ENCODE measurements around the gene GTF3C1. TPM values are rescaled to one million over a fixed set of nuclear protein-coding genes. Genes with fewer than 3 reads are reported as not detected.

Gene GTF3C1, protein sequence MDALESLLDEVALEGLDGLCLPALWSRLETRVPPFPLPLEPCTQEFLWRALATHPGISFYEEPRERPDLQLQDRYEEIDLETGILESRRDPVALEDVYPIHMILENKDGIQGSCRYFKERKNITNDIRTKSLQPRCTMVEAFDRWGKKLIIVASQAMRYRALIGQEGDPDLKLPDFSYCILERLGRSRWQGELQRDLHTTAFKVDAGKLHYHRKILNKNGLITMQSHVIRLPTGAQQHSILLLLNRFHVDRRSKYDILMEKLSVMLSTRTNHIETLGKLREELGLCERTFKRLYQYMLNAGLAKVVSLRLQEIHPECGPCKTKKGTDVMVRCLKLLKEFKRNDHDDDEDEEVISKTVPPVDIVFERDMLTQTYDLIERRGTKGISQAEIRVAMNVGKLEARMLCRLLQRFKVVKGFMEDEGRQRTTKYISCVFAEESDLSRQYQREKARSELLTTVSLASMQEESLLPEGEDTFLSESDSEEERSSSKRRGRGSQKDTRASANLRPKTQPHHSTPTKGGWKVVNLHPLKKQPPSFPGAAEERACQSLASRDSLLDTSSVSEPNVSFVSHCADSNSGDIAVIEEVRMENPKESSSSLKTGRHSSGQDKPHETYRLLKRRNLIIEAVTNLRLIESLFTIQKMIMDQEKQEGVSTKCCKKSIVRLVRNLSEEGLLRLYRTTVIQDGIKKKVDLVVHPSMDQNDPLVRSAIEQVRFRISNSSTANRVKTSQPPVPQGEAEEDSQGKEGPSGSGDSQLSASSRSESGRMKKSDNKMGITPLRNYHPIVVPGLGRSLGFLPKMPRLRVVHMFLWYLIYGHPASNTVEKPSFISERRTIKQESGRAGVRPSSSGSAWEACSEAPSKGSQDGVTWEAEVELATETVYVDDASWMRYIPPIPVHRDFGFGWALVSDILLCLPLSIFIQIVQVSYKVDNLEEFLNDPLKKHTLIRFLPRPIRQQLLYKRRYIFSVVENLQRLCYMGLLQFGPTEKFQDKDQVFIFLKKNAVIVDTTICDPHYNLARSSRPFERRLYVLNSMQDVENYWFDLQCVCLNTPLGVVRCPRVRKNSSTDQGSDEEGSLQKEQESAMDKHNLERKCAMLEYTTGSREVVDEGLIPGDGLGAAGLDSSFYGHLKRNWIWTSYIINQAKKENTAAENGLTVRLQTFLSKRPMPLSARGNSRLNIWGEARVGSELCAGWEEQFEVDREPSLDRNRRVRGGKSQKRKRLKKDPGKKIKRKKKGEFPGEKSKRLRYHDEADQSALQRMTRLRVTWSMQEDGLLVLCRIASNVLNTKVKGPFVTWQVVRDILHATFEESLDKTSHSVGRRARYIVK (N-terminal part only)
- polyA plus RNA-seq (2013, experiment 1 of 2), result 70.9 TPM
- polyA plus RNA-seq (2013, experiment 2 of 2), result 59.4 TPM

DNA sequence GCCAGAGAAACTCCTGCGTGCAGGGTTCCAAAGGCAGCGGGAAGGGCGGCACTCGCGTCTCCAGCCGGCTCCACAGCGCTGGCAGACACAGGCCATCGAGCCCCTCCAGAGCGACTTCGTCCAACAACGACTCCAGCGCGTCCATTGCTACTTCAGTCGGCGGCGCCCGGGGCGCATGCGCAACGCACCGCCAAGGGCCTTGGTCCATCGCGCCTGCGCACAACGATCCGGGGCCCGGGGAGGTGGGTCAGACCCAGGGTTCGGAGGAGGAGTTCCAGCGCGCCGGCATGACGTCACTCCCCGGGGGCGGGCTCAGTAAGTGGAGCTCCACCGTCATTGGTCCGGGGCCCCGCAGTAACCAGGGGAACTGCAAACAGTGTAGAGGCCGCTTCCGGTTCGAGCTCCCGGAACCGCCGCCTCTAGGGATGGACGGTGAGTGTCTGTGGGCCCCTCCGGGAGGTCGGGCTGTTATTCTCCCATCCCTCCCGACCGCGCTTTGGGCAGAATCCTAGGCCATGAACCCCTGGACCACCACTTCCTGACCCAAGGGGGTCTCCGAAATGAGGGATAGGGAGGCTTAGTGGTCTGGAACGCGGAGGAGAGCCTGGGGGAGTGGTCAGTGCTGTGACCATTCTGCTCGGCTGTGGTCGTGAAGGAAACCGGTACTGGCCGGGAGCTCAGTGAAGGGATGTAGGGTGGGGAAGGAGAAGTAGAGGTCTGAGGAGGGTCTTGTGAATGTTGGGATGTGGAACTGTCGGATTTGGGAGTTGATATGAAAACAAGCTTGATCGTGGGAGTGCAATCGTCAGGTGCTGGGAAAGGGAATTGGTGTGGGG, at the start of gene GTF3C1, which contains the start of gene KATNIP:
Gene GTF3C1, minus strand, starts transcription at position 168 of the 836 bp plus-strand sequence. Its CDS starts 23 bp downstream, at position 145.
Gene KATNIP, plus strand, starts transcription at position 399 of the 836 bp plus-strand sequence. Its CDS starts 27 bp downstream, at position 426.
- Histone ChIP-seq H3K36me3 (ENCODE audit: control insufficient read depth, insufficient read depth, low read length) (peaks cover 9% of the 10 kb centered on the region), H3K4me3 (ENCODE audit: extremely low read depth, insufficient read depth, low read length, poor library complexity, severe bottlenecking) (peak within 1 kb of the TSS; percentile 91), H3K27ac (ENCODE audit: low read depth, low read length, severe bottlenecking) (peak within 1 kb of the TSS; percentile 92), H3K4me1 (ENCODE audit: control insufficient read depth, insufficient read depth, low read length, poor library complexity, severe bottlenecking) (no peaks in the 10 kb centered on the region), H3K9me3 (ENCODE audit: control insufficient read depth, low read length) (no peaks in the 10 kb centered on the region)
- 0 to 1% methylated on average over 47 to 53 of the region's 59 CpGs for WGBS, 2 experiments (ENCODE audit: insufficient coverage in 2 of 2)

DNA sequence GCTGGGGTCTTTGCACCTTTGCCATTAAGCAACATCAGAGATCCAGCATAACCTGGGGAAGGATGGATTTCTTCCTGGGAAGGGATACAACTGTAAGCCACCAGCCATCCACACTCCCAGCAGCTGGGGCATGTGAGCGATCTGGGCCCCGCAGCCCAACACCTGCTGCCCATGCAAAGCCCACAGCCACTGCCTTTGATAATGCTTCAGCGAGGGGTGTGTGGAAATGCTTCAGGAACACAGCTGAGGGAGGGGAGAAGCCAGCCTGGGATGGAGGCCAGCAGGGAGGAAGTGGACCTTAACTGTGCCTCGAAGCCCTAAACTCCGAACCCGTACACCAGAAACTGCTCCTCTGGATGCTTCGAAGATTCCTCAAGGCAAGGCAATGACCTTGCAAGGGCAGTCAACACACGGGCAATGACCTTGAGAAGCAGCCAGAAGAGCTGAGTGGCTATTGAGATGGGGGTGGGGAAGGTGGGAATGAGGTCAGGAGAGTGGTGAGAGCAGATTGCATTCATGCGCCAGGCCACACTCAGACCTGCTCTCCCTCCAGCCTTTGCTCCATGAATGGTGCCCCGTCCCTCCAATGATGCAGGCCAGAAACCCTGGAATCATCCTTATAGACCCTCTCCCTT, 49.3 kb upstream of the GTF3C1 start:
- 93 to 97% methylated on average over 7 of the region's 10 CpGs for WGBS, 2 experiments (ENCODE audit: insufficient coverage in 2 of 2)
- no peak overlapping the region for H3K27ac ChIP-seq (ENCODE audit: low read depth, low read length, severe bottlenecking)
- H3K4me3 ChIP-seq (ENCODE audit: extremely low read depth, insufficient read depth, low read length, poor library complexity, severe bottlenecking), result no peak overlapping the region
- no peaks in the 10 kb centered on the region for H3K9me3 ChIP-seq (ENCODE audit: control insufficient read depth, low read length)
- no peaks in the 10 kb centered on the region for H3K36me3 ChIP-seq (ENCODE audit: control insufficient read depth, insufficient read depth, low read length)
- peaks cover 8% of the 10 kb centered on the region for H3K4me1 ChIP-seq (ENCODE audit: control insufficient read depth, insufficient read depth, low read length, poor library complexity, severe bottlenecking)

DNA sequence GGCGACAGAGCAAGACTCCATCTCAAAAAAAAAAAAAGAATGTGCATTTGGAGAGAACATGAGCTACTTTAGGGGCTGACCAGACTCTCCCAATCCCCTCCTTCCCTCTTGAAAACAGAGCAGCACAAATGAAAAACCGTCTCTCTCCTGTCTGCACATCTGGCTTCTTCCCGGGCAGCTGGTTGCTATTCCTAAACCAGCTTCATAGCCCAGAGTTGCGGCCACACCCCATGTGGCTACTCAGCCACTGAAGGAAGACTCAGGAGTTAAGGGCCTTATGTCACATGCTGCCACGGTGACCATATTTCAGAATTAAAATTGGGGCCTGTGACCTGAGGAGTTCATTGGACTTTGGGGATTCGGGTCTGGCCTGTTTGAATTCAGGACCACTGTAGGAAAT, 48.5 kb upstream of the GTF3C1 start:
- Histone ChIP-seq H3K4me1 (ENCODE audit: control insufficient read depth, insufficient read depth, low read length, poor library complexity, severe bottlenecking) (peaks cover 8% of the 10 kb centered on the region), H3K36me3 (ENCODE audit: control insufficient read depth, insufficient read depth, low read length) (peaks cover 6% of the 10 kb centered on the region), H3K27ac (ENCODE audit: low read depth, low read length, severe bottlenecking) (no peak overlapping the region), H3K9me3 (ENCODE audit: control insufficient read depth, low read length) (no peaks in the 10 kb centered on the region), H3K4me3 (ENCODE audit: extremely low read depth, insufficient read depth, low read length, poor library complexity, severe bottlenecking) (no peak overlapping the region)
- 94 to 100% methylated on average over 5 of the region's 6 CpGs for WGBS, 2 experiments (ENCODE audit: insufficient coverage in 2 of 2)

DNA sequence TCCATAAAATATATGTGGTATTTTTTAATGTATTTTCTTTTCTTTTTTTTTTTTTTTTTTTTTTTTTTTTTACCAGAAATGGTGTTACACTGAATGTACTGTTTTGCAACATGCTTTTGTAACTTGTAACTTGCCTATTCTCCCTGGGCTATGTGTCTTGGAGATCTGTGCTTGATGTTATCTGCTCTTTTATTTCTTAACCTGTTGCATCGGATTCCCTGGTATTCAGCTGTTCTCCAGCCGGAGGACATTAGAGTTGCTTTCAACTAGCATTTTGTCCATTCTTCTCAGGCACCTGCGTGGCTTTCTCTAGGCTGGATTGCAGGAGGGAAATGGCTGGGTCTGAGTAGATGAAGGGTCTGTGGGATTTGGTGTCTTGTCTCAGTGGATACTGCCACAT, 47.6 kb upstream of the GTF3C1 start:
- Histone ChIP-seq H3K36me3 (ENCODE audit: control insufficient read depth, insufficient read depth, low read length) (peaks cover 7% of the 10 kb centered on the region), H3K4me1 (ENCODE audit: control insufficient read depth, insufficient read depth, low read length, poor library complexity, severe bottlenecking) (peaks cover 8% of the 10 kb centered on the region), H3K4me3 (ENCODE audit: extremely low read depth, insufficient read depth, low read length, poor library complexity, severe bottlenecking) (no peak overlapping the region), H3K27ac (ENCODE audit: low read depth, low read length, severe bottlenecking) (no peak overlapping the region), H3K9me3 (ENCODE audit: control insufficient read depth, low read length) (no peaks in the 10 kb centered on the region)
- 100% methylated on average over 2 of the region's 3 CpGs; no CpG with 5 or more reads in 1 of the 2 experiments for WGBS, 2 experiments (ENCODE audit: insufficient coverage in 2 of 2)

DNA sequence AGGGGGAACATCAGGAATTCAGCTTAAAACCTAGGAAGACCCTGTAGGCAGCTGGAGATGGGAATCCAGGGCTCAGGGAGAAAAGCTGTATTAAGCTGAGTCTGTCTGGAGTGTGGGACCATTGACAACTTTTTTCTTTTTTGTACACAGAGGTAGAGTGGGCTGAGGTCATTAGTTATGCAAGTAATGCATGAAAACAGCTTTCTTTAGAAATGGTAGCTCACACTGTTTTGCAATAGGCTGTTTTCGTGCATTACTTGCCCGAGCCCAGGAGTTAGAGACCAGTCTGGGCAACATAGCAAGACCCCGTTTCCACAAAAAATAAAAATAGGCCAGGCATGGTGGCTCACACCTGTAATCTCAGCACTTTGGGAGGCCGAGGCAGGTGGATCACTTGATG, 46.7 kb upstream of the GTF3C1 start:
- H3K27ac ChIP-seq (ENCODE audit: low read depth, low read length, severe bottlenecking), result peak overlapping the region; percentile 49
- WGBS, 2 experiments (ENCODE audit: insufficient coverage in 2 of 2), result 83 to 94% methylated on average over 4 of the region's 4 CpGs
- H3K9me3 ChIP-seq (ENCODE audit: control insufficient read depth, low read length), result no peaks in the 10 kb centered on the region
- peaks cover 7% of the 10 kb centered on the region for H3K36me3 ChIP-seq (ENCODE audit: control insufficient read depth, insufficient read depth, low read length)
- H3K4me3 ChIP-seq (ENCODE audit: extremely low read depth, insufficient read depth, low read length, poor library complexity, severe bottlenecking), result no peak overlapping the region
- peaks cover 8% of the 10 kb centered on the region for H3K4me1 ChIP-seq (ENCODE audit: control insufficient read depth, insufficient read depth, low read length, poor library complexity, severe bottlenecking)

DNA sequence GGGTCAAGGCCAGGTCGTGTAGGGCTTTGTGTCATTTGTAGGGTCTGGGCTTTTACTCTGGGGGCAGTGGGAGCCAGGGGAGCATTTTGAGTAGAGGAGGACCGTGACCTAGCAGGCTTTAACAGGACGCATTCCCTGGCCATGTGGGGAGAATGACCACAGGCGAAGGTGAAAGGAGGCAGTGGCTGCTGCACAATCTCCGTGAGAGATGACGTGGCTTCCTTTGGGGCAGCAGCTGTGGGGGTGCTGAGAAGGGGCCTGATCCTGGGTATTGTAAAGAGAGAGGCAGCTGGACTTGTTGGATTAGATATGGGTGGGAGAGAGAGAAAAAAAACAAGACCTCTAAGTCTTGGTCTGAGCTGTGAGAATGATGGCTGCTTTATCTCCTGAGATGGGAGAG, 46.3 kb upstream of the GTF3C1 start:
- peaks cover 8% of the 10 kb centered on the region for H3K4me1 ChIP-seq (ENCODE audit: control insufficient read depth, insufficient read depth, low read length, poor library complexity, severe bottlenecking)
- no peaks in the 10 kb centered on the region for H3K9me3 ChIP-seq (ENCODE audit: control insufficient read depth, low read length)
- H3K27ac ChIP-seq (ENCODE audit: low read depth, low read length, severe bottlenecking), result peak overlapping the region; percentile 49
- H3K36me3 ChIP-seq (ENCODE audit: control insufficient read depth, insufficient read depth, low read length), result peaks cover 7% of the 10 kb centered on the region
- WGBS, 2 experiments (ENCODE audit: insufficient coverage in 2 of 2), result 84% methylated on average over 6 of the region's 6 CpGs
- no peak overlapping the region for H3K4me3 ChIP-seq (ENCODE audit: extremely low read depth, insufficient read depth, low read length, poor library complexity, severe bottlenecking)

DNA sequence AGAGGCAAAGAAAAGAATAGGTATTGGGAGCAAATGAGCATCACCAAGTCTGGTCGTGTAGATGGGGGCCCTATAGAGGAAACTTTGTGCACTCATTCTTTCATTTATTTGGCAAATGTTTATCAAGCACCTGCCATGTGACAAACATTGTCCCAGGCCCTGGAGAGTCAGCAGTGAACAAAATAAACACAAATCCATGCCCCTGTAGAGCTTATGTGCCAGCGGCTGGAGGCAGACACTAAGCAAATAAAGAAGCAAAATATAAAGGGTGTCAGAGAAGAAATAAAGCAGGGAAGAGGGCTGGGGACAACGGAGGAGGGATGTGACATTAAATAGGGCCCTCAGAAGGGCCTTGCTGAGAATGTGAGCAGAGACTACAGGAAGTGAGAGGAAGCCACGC, 45.8 kb upstream of the GTF3C1 start:
- 88 to 93% methylated on average over 3 of the region's 4 CpGs for WGBS, 2 experiments (ENCODE audit: insufficient coverage in 2 of 2)
- Histone ChIP-seq H3K27ac (ENCODE audit: low read depth, low read length, severe bottlenecking) (no peak overlapping the region), H3K36me3 (ENCODE audit: control insufficient read depth, insufficient read depth, low read length) (peaks cover 7% of the 10 kb centered on the region), H3K9me3 (ENCODE audit: control insufficient read depth, low read length) (no peaks in the 10 kb centered on the region), H3K4me1 (ENCODE audit: control insufficient read depth, insufficient read depth, low read length, poor library complexity, severe bottlenecking) (peaks cover 8% of the 10 kb centered on the region), H3K4me3 (ENCODE audit: extremely low read depth, insufficient read depth, low read length, poor library complexity, severe bottlenecking) (no peak overlapping the region)

DNA sequence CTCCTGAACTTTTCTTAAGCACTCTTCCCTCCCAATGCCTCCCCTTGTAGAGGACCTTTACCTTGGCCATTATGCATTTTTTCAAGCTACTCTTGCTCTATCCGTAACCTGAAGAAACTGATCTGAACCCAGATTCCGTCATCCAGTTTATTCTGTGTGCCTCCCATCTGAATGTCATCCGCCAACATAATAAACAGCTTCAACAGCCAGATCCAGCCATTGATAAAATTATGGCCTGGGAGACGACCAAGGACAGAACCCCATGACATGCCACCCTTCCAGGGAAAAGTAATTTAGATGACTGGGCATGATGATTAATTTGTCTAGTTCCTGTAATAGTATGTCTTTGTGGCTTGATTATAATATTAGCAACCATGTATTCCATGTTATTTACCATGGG, 42.1 kb upstream of the GTF3C1 start:
- Histone ChIP-seq H3K4me3 (ENCODE audit: extremely low read depth, insufficient read depth, low read length, poor library complexity, severe bottlenecking) (no peak overlapping the region), H3K27ac (ENCODE audit: low read depth, low read length, severe bottlenecking) (no peak overlapping the region), H3K36me3 (ENCODE audit: control insufficient read depth, insufficient read depth, low read length) (peaks cover 7% of the 10 kb centered on the region), H3K9me3 (ENCODE audit: control insufficient read depth, low read length) (no peaks in the 10 kb centered on the region), H3K4me1 (ENCODE audit: control insufficient read depth, insufficient read depth, low read length, poor library complexity, severe bottlenecking) (no peaks in the 10 kb centered on the region)
- 88 to 100% methylated on average over 1 to 3 of the region's 4 CpGs for WGBS, 2 experiments (ENCODE audit: insufficient coverage in 2 of 2)

DNA sequence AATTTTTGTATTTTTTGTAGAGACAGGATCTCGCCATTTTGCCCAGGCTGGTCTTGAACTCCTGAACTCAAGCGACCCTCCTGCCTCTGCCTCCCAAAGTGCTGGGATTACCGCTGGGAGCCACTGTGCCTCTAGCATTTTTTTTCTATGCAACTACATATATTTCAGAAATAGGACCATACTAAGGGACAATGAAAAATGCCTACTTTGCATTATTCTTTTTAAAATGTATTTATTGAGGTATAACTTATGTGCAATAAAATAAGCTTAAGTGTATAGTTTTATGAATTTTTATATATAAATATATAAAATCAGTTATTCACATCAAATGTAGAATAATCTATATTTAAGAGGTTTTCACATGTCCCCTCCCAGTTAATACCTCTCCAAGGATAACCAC, 38.3 kb upstream of the GTF3C1 start:
- peaks cover 4% of the 10 kb centered on the region for H3K4me1 ChIP-seq (ENCODE audit: control insufficient read depth, insufficient read depth, low read length, poor library complexity, severe bottlenecking)
- no peak overlapping the region for H3K4me3 ChIP-seq (ENCODE audit: extremely low read depth, insufficient read depth, low read length, poor library complexity, severe bottlenecking)
- H3K36me3 ChIP-seq (ENCODE audit: control insufficient read depth, insufficient read depth, low read length), result peaks cover 12% of the 10 kb centered on the region
- 88 to 100% methylated on average over 2 to 3 of the region's 3 CpGs for WGBS, 2 experiments (ENCODE audit: insufficient coverage in 2 of 2)
- no peaks in the 10 kb centered on the region for H3K9me3 ChIP-seq (ENCODE audit: control insufficient read depth, low read length)
- no peak overlapping the region for H3K27ac ChIP-seq (ENCODE audit: low read depth, low read length, severe bottlenecking)

Data from mesodermal cell (in vitro differentiated cells).